Measurements from ENCODE around the gene OR1K1.
A peak's percentile ranks its signal among the peaks of the same experiment; 100 is the strongest.
"Not testable (repeated sequence)": the region's sequence is repeated elsewhere in the genome, so short reads cannot be mapped to it uniquely, and the experiment has no call there.

OR1K1 gene

GRCh38 chr9:122800066-122801060 is at the start of gene OR1K1:
Gene OR1K1 (plus strand): TSS chr9:122800123. CDS start chr9:122800123, 0 bp downstream.
- no peak for DNase-seq

DNA sequence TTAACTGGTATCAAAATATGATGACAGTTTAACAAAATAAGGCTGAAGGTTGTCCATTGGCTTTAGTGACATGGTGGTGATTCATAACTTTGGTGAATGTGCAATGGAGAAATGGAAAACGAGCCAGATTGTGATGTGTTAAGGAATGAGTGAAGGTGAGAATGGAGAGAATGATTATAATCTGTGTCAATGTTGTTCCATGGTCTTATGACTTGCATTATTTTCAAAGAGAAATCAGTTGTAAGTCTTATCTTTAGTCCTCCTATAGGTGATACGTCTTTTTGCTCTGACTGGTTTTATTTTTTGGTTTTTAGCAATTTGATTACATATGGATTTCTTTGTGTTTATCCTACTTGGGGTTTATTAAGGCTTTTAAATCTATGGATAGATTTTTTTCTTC is 45.1 kb upstream of the OR1K1 start:
- no peak for DNase-seq

DNA sequence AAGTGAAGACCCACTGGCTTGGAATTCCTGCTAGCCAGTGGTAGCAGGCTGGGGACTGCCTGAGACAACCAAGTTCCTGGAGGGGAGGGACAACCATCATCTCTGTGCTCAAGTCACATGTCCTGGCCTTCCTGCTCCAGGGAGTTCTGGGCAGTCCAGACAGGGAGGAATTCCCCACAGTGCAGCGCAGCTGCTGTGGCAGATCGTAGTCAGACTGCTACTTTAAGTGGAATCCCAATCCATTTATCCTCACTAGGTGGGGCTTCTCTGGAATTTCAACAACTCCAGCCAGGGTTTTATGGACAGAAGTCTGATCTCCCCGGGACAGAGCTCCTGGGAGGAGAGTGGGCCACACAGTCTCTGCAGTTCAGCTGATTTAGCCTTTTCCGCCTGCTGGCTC is 32.1 kb upstream of the OR1K1 start:
- DNase-seq, result no peak

- DNase-seq, result no peak
These were observed 22.9 kb upstream of the OR1K1 start for GRCh38 chr9:122777052-122777451.

DNA sequence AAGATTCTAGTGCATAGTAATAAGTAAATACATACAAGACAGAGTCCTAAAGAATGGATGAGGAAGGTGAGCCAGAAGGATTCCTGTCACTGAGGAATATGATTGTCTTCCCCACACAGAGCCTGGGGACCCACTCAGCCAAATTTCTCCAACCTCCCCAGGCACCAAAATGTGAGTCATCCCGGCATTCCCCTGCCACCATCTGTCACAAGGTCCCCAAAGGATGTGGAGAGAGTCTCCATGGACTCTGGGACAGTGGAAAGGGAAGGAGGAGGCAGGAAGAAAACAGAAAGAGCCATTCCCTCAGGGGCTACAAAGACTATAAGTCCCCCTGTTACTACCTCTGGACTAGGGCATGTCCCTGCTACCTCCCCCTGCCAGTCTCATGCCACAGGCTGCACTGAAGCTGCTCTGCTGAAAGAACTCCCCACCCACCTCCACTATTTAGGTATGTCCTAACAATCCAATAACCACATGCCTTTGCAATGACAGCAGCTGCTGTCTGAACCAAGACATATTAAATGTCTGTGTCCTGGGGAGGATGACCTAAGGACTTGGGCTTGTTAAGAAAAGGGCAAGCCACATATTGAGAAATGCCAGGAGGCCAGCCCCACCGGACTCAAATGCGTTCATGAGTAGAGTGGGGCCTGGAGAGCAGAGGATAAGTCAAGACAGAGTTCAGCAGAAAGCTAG is 21.8 kb upstream of the OR1K1 start:
- no peak for DNase-seq

GRCh38 chr9:122779181-122779580 is 20.7 kb upstream of the OR1K1 start:
- no peak for DNase-seq

GRCh38 chr9:122780026-122780425 is 19.9 kb upstream of the OR1K1 start:
- no peak for DNase-seq

DNA sequence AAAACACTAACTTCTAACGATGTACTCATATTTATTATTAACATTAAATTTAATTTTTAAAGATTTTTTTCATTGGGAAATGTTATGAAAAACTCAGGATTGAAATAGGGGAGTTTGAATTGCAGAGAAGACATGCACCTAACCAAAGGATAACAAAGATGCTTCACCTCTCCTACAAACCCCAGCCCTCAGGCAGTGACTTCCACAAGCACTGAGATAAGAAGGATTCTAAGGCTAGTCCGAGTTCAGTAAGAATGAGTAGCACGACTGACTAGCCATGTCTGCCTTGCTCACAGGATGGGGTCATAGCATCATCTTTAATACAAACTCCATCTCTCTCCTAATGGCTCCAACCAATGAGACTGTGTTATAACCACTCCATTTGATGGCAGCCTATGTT is 18.3 kb upstream of the OR1K1 start:
- no peak for DNase-seq

DNA sequence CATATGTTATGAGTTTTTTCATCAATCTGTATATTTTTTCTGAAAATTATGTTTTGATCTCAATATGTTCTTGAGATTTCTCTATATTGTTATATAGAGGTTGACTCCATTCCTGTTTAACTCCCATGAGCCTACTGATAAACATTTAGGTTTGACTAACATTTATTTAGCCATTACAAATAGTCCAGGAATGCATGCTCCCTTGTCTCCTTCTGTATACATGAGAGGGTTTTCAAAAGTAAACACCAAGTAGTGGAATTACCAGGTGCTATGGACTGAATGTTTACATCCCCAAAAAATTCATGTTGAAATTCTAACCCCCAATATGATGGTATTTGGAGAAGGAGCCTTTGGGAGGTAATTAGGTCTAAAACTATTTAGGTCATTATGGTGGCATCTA is 14.7 kb upstream of the OR1K1 start:
- DNase-seq, result no peak

DNA sequence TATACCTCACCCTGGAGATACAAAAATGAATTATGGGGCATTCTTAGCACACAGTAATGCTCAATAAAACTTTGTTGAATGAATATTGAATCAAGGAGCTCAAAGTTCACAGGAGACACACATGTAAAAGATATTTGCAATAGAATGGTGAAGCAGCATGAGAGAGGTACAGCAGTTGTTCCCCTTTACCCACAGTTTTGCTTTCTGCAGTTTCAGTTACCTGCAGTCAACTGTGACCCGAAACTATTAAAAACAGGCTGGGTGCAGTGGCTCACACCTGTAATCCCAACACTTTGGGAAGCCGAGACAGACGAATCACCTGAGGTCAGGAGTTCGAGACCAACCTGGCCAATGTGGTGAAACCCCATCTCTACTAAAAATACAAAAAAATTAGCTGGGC is 13.6 kb upstream of the OR1K1 start:
- no peak for DNase-seq

- DNase-seq, result no peak
These were observed 11.1 kb upstream of the OR1K1 start, which contains the start of gene OR5C1 for GRCh38 chr9:122788831-122789230. Gene OR5C1 (plus strand): TSS chr9:122788933. CDS start chr9:122788933, 0 bp downstream.

GRCh38 chr9:122789256-122790046 is 10.5 kb upstream of the OR1K1 start:
- no peak for DNase-seq

DNA sequence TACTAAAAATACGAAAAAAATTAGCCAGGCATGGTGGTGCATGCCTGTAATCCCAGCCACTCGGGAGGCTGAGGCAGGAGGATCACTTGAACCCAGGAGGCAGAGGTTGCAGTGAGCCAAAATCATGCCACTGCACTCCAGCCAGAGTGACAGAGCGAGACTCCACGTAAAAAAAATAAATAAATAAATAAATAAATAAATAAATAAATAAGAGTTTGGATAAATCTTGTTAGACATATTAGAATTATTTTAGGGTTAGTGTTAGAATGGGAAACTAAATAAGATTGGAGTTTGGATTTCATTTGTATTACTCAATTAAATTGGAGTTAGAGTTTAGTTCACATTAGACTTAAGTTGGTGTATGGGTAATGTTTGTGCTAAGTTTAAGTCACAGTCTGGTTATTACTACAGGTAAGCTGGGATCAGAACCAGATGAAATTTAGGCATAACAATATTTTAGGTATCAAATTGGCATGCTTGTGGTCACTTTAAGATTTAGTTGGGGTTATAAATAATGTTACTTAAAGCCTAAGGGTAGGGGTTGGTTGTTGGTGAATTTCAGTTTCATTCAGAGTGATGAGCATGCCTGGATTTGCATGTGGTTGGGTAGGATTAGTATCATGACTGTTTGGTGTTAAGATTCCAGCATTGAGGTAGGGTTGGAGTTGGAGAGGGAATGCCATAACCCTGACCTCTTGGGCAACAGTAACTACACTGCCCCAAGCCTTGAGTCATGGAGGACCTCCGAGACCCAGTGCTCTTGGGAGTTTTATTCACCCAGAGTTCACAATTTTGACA is 7.9 kb upstream of the OR1K1 start:
- DNase-seq, result no peak

- DNase-seq, result no peak
These were observed 2.4 kb upstream of the OR1K1 start for GRCh38 chr9:122797316-122798063.

DNA sequence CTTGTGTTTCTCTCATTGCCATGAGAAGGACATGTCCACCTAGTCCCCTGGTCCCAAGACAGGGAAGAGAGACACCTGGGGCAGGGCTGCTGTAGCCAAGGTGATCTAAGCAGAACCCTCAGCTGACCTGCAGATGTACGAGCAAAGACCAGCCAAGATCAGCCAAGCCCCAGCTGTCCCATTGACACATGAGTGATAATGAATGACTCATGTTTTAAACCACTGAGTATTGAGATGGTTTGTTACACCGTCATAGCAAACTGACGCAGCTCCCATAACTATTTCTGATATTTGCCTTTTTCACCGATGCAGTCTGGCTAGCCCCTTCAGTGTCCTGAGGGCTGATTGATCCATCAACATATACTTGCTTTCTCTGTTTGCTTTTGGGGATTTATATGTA is 6.7 kb downstream of the OR1K1 start:
- no peak for DNase-seq

DNA sequence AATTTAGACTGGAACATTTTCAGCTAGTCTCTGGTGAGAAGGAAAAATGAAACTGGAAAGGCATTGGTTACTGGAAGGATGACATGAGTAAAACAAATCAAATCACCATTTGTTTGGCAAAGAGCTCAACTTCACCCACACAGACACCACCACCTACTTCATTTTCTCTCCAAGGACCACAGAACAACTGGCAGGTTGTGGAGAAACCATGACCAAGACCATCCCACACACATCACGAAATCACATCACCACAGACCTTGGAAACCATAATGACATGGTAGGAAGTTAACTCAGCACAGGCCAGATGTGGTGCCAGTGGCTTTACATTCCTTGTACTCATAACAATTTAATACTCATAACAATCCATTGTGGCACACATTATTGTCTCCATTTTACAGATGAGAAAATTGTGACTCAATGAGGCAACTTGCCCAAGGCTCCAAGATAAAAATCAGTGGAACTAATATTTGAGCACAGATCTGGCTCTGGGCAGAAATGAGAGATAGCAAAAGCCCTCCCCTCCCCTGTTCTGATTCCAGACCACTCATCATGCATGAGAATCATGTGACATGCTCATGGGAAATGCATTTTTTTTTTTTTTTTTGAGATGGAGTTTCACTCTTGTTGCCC is 7.5 kb downstream of the OR1K1 start:
- no peak for DNase-seq

DNA sequence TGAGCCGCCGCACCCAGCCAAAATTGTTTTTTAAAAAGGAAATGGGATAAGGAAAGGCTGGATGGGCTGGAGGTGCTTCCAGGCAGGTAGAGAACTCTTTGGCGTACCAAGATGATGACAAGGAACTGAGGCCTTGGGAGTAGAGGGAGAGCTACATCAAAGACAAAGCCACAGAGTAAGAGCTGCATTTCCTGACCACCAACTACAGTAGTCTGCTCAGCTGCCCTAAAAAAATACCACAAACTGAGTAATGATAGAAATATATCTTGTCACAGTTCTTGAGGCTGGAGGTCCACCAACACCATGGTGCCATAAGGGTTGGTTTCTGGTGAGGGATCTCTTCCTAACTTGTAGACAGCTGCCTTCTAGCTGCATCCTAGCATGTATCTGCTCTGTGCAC is 8.2 kb downstream of the OR1K1 start:
- no peak for DNase-seq

DNA sequence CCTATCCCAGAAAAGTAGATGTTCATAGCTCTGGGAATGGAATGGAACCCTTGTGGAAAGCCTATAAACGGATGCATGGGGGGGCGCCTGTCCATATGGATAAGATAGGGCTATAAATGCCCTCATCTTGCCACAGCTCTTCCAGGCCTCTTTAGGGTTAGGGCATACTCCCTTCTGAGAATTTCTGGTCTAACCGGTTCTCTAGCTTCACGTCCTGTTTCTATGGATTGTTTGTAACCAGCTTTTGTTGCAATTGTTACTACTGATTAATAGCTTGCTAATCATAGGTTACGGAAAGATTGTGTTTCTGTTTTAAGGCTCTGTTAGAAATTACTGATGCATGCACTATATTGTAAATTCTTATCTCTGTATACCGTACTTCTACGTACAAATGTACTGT is 9.3 kb downstream of the OR1K1 start:
- DNase-seq, result not testable (repeated sequence)

DNA sequence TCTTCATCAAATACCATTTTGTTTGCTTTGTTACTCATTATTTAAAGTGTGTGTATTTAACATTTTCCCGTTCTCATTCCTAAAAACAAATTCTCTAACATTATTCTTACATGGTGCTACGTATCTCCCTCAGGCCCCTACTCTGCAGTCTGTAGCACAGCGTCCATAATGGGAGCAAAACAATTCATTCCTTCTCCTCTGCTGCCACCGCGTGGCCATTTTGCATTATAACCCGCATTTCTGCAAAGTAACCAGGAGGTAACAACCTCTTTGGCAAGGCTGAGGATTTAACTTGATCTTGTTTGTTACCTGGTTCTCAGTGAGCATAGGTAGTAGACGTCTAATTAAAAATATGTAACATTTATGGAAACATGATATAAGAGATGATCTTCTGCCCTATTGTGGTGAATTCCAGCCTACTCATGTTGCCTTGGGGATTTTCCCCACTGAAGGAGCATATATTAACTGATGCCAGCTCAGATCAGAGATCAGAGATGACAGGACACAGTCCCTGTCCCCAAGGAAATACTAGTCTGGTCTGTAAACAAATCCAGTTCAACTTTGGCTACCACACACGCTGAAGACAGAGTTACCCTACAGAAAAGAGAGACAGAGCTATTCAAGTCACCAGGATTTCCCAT is 10.5 kb downstream of the OR1K1 start:
- DNase-seq, result peak; percentile 56

GRCh38 chr9:122812736-122813135 is 12.8 kb downstream of the OR1K1 start:
- no peak for DNase-seq

DNA sequence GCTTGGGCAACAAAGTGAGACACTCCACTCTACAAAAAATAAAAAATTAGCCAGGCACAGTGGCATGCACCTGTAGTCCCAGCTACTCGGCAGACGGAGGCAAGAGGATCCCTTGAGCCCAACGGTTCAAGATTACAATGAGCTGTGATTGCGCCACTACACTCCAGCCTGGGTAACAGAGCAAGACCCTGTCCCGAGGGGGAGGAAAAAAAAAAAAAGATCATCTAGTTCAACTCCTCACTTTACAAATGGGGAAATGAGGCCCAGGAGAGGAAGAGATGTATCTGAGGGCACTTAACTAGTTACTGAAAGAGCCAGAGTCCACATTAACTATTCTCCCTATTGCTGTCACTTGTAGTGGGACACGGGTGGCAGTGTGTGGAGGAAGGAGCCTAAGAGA is 14.6 kb downstream of the OR1K1 start:
- DNase-seq, result no peak

All from AML-193 (cell line).